Tibial artery (tissue), 4 donors: ENCODE results near the gene PCBP1.

Source experiments
- DNase-seq, 2 donors: peaks; one replicate each; pipeline ENCODE4 v3.0.0-alpha.2; 2019
- H3K27ac ChIP-seq, 2 donors: fragments of 200-600 bp; sonication (generic) in 1 of 2; 1 replicate in 1 of 2; 2 replicates in 1 of 2; pipeline ENCODE4 v1.5.1; 2018 to 2019; ENCODE audit warnings: mild to moderate bottlenecking in 1 of 2
- H3K27me3 ChIP-seq, 2 donors: fragments of 200-600 bp; sonication (generic) in 1 of 2; one replicate each; pipeline versions ENCODE4 v1.5.1 to v1.6.0; 2016 to 2019
- H3K36me3 ChIP-seq, 3 donors: fragments of 200-600 bp; sonication (generic) in 2 of 3; one replicate each; pipeline ENCODE4 v1.5.1; 2016 to 2019; ENCODE audit warnings: mild to moderate bottlenecking in 2 of 3
- H3K4me1 ChIP-seq, 4 donors: fragments of 200-600 bp; sonication (generic) in 2 of 4; 1 replicate in 3 of 4; 2 replicates in 1 of 4; pipeline ENCODE4 v1.5.1; 2016 to 2019
- H3K4me3 ChIP-seq, 2 donors: fragments of 200-600 bp; sonication (generic) in 1 of 2; 1 replicate in 1 of 2; 2 replicates in 1 of 2; pipeline ENCODE4 v1.5.1; 2018 to 2019; ENCODE audit warnings: mild to moderate bottlenecking in 2 of 2
- H3K9me3 ChIP-seq, 3 donors: fragments of 200-600 bp; sonication (generic) in 1 of 3; one replicate each; pipeline ENCODE4 v1.5.1; 2016 to 2019
- CTCF ChIP-seq, 2 experiments: fragments of 200-600 bp in 1 of 2; fragments of 450-650 bp in 1 of 2; IDR thresholded peaks; one replicate each; pipeline ENCODE4 v1.5.1; 2017 to 2019; ENCODE audit warnings: antibody characterized with exemption in 2 of 2, mild to moderate bottlenecking in 1 of 2, moderate library complexity in 1 of 2
- intact Hi-C: fragments of 100-400 bp; cut with DNase I; formaldehyde crosslinking; loops from one replicate; pipeline ENCODE4 v1.15.0; 2023; ENCODE audit warnings: low total_unique reads

The PCBP1 gene

GRCh38 chr2:70069049-70069448 is 18.2 kb upstream of the PCBP1 start:
- intact Hi-C loops = loop anchor here (5.0 kb wide), 1 partner anchor 137 kb away; no protein-coding TSS in a partner anchor
- H3K27me3 ChIP-seq = no peaks in the 10 kb centered on the region
- H3K4me1 ChIP-seq = peaks cover 0 to 23% (median 4%) of the 10 kb centered on the region in 4 donors
- H3K27ac ChIP-seq = peak overlapping the region; percentile 61 to 76
- DNase-seq = no peak
- no peaks in the 10 kb centered on the region for H3K9me3 ChIP-seq
- no peak overlapping the region for H3K4me3 ChIP-seq
- no peak for TF ChIP-seq CTCF (IDR thresholded peaks at IDR 0.05)
- peaks cover 11 to 37% (median 33%) of the 10 kb centered on the region in 3 donors for H3K36me3 ChIP-seq

GRCh38 chr2:70070542-70071268 is 16.6 kb upstream of the PCBP1 start:
- TF ChIP-seq CTCF (IDR thresholded peaks at IDR 0.05) = peak; percentile 77 to 84
- Histone ChIP-seq H3K4me3 (peak overlapping the region; percentile 17 to 33), H3K4me1 (peaks cover 0 to 23% (median 4%) of the 10 kb centered on the region in 4 donors), H3K9me3 (no peaks in the 10 kb centered on the region), H3K36me3 (peaks cover 11 to 43% (median 30%) of the 10 kb centered on the region in 3 donors), H3K27me3 (no peaks in the 10 kb centered on the region), H3K27ac (peak overlapping the region; percentile 61 to 76)
- intact Hi-C loops = loop anchor here (2.0 kb wide), 1 partner anchor 156 kb away; the partner anchor contains the start of gene MXD1
- DNase-seq = peak; percentile 72 to 80

- H3K27ac ChIP-seq = peak overlapping the region in 1 of 2 donors; percentile 28
- intact Hi-C loops = no loop called here
- H3K36me3 ChIP-seq = peaks cover 23 to 55% (median 41%) of the 10 kb centered on the region in 3 donors
- peaks cover 0 to 23% (median 4%) of the 10 kb centered on the region in 4 donors for H3K4me1 ChIP-seq
- H3K27me3 ChIP-seq = no peaks in the 10 kb centered on the region
- H3K9me3 ChIP-seq = no peaks in the 10 kb centered on the region
- no peak for DNase-seq
- no peak for TF ChIP-seq CTCF (IDR thresholded peaks at IDR 0.05)
- H3K4me3 ChIP-seq = no peak overlapping the region
These were observed 13.8 kb upstream of the PCBP1 start for GRCh38 chr2:70073493-70073892.

GRCh38 chr2:70078384-70078783 is 8.9 kb upstream of the PCBP1 start:
- Histone ChIP-seq H3K27ac (no peak overlapping the region), H3K36me3 (peaks cover 60 to 98% (median 86%) of the 10 kb centered on the region in 3 donors)

GRCh38 chr2:70080610-70081200 is 6.6 kb upstream of the PCBP1 start:
- peak in 1 of 2 donors; percentile 16 for DNase-seq
- H3K27me3 ChIP-seq = no peaks in the 10 kb centered on the region
- peaks cover 0 to 25% (median 22%) of the 10 kb centered on the region in 4 donors for H3K4me1 ChIP-seq
- H3K4me3 ChIP-seq = no peak overlapping the region
- intact Hi-C loops = no loop called here
- peaks cover 62 to 81% (median 80%) of the 10 kb centered on the region in 3 donors for H3K36me3 ChIP-seq
- no peaks in the 10 kb centered on the region for H3K9me3 ChIP-seq
- no peak for TF ChIP-seq CTCF (IDR thresholded peaks at IDR 0.05)
- no peak overlapping the region for H3K27ac ChIP-seq

More at GRCh38 chr2:70078384-70078783, 8.9 kb upstream of the PCBP1 start:
- H3K9me3 ChIP-seq = no peaks in the 10 kb centered on the region
- H3K27me3 ChIP-seq = no peaks in the 10 kb centered on the region
- peaks cover 0 to 4% (median 1%) of the 10 kb centered on the region in 4 donors for H3K4me1 ChIP-seq
- no peak for TF ChIP-seq CTCF (IDR thresholded peaks at IDR 0.05)
- no peak overlapping the region for H3K4me3 ChIP-seq
- intact Hi-C loops = no loop called here
- DNase-seq = no peak
